Measurements from ENCODE around the gene PPP1R12B. TPM values are rescaled to one million over a fixed set of nuclear protein-coding genes. Genes with fewer than 3 reads are reported as not detected.
"Not testable (repeated sequence)": the region's sequence is repeated elsewhere in the genome, so short reads cannot be mapped to it uniquely, and the experiment has no call there.

The PPP1R12B gene
- total and polyA plus RNA-seq, 2 donors (not counting 3 experiments of a cell fraction or from before 2014, with no cell fraction given) = 8.4 to 11.5 TPM

DNA sequence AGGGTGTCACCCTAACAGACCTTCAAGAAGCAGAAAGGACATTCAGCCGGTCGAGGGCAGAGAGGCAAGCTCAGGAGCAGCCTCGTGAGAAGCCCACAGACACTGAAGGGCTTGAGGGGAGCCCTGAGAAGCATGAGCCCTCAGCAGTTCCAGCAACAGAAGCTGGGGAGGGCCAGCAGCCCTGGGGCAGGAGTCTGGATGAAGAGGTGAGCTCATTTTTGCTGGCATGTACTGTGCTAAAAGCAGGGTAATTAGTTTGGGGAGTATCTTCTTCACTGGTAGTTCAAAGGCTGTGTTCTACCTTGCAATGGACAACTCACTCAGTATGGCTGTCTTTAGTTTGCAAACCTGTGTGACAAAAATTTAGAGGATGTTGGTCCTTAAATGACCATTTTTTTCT is 144.6 kb downstream of the PPP1R12B start:
- H3K4me3 ChIP-seq (replicated peaks in 1 of 3; ENCODE audit: insufficient read depth in 1 of 3, low read depth in 1 of 3, low read length in 3 of 3); dilution Hi-C loops (cut with MboI; ENCODE audit: extremely low pct_ligation_motif_present, low sequenced_read_pairs); H3K36me3 ChIP-seq (ENCODE audit: control insufficient read depth in 2 of 2, extremely low read depth in 1 of 2, insufficient read depth in 2 of 2, low read length in 2 of 2); FAIRE-seq; H3K27me3 ChIP-seq (ENCODE audit: control insufficient read depth in 2 of 2, insufficient read depth in 2 of 2, low read length in 2 of 2); H3K4me2 ChIP-seq (ENCODE audit: insufficient read depth, low read length); H3K9me3 ChIP-seq (replicated peaks; ENCODE audit: control insufficient read depth, insufficient read depth, low read length); H3K9ac ChIP-seq (replicated peaks; ENCODE audit: extremely low read depth, insufficient read depth, low read length); H3K79me2 ChIP-seq (ENCODE audit: control insufficient read depth, insufficient read depth, low read length); H3K4me1 ChIP-seq (ENCODE audit: control insufficient read depth, extremely low read depth, insufficient read depth, low read length); POLR2A ChIA-PET; H3K27ac ChIP-seq (ENCODE audit: insufficient read depth, low read depth, low read length); H4K20me1 ChIP-seq (replicated peaks; ENCODE audit: control insufficient read depth, extremely low read depth, insufficient read depth, low read length); H2AFZ ChIP-seq (ENCODE audit: low read depth, low read length); DNase-seq (ENCODE audit: low read depth, low spot score); BruUV-seq (replicated peaks); H3K9me1 ChIP-seq (replicated peaks; ENCODE audit: control insufficient read depth, extremely low read depth, insufficient read depth, low read length); intact Hi-C loops (cut with micrococcal nuclease): not testable (repeated sequence)
- CTCF ChIA-PET = interaction anchor here (2.0 kb wide), 1 partner anchor 107 kb away, joined by 6 read pairs; no protein-coding TSS in a partner anchor

DNA sequence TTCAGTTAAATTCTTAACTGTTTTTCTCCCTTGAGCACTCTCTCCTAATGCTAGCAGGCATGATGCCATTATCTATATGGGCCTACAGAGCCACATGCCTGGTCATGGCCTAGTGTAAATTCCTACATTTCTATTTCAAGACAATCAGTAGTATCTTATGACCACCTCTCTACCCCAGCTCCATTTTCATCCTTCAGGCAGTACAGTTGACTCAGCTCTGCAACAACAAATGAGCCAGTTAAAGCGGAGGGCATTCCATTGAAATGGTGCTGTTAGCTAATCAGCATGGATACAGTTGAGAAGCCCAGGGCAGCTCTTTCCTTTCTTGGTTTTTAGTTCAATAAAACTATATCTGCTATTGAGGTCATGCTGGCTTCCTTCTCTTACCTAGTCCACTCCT is 150.0 kb downstream of the PPP1R12B start:
- CTCF ChIA-PET = interaction anchor here (0.6 to 1.1 kb wide), 2 partner anchors 16 to 102 kb away, joined by 3 to 4 read pairs; no protein-coding TSS in a partner anchor
- dilution Hi-C loops (cut with MboI; ENCODE audit: extremely low pct_ligation_motif_present, low sequenced_read_pairs) = no loop called here

DNA sequence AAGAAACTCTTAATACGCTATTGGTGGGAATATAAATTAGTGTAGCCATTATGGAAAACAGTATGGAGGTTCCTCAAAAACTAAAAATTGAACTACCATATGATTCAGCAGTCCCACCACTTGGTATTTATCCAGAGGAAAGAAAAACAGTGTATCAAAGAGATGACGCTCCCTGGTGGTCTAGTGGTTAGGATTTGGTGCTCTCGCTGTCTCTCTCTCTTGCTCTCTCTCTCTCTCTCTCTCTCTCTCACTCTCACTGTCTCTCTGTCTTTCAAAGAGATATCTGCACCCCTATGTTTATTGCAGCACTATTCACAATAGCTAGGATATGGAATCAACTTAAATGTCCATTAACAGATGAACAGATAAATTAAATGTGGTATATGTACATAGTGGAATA is 151.5 kb downstream of the PPP1R12B start:
- POLR2A ChIA-PET; dilution Hi-C loops (cut with MboI; ENCODE audit: extremely low pct_ligation_motif_present, low sequenced_read_pairs); DNase-seq (ENCODE audit: low read depth, low spot score); FAIRE-seq; H3K4me3 ChIP-seq (replicated peaks in 1 of 3; ENCODE audit: insufficient read depth in 1 of 3, low read depth in 1 of 3, low read length in 3 of 3); H3K4me1 ChIP-seq (ENCODE audit: control insufficient read depth, extremely low read depth, insufficient read depth, low read length); H3K9me3 ChIP-seq (replicated peaks; ENCODE audit: control insufficient read depth, insufficient read depth, low read length); BruUV-seq (replicated peaks); H3K27ac ChIP-seq (ENCODE audit: insufficient read depth, low read depth, low read length); H3K9me1 ChIP-seq (replicated peaks; ENCODE audit: control insufficient read depth, extremely low read depth, insufficient read depth, low read length); H3K9ac ChIP-seq (replicated peaks; ENCODE audit: extremely low read depth, insufficient read depth, low read length); H3K36me3 ChIP-seq (ENCODE audit: control insufficient read depth in 2 of 2, extremely low read depth in 1 of 2, insufficient read depth in 2 of 2, low read length in 2 of 2); H2AFZ ChIP-seq (ENCODE audit: low read depth, low read length); H3K27me3 ChIP-seq (ENCODE audit: control insufficient read depth in 2 of 2, insufficient read depth in 2 of 2, low read length in 2 of 2); H3K4me2 ChIP-seq (ENCODE audit: insufficient read depth, low read length); H4K20me1 ChIP-seq (replicated peaks; ENCODE audit: control insufficient read depth, extremely low read depth, insufficient read depth, low read length); H3K79me2 ChIP-seq (ENCODE audit: control insufficient read depth, insufficient read depth, low read length); intact Hi-C loops (cut with micrococcal nuclease): not testable (repeated sequence)
- CTCF ChIA-PET = interaction anchor here (1.1 to 1.4 kb wide), 3 partner anchors 36 to 100 kb away, joined by 3 to 6 read pairs (median 4); no protein-coding TSS in a partner anchor

More for the DNA sequence above, 150.0 kb downstream of the PPP1R12B start:
- BruUV-seq (replicated peaks) = no TSS peak
- Histone ChIP-seq H4K20me1 (replicated peaks; ENCODE audit: control insufficient read depth, extremely low read depth, insufficient read depth, low read length) (no peaks in the 10 kb centered on the region), H3K4me2 (ENCODE audit: insufficient read depth, low read length) (no peak overlapping the region), H3K36me3 (ENCODE audit: control insufficient read depth in 2 of 2, extremely low read depth in 1 of 2, insufficient read depth in 2 of 2, low read length in 2 of 2) (no peaks in the 10 kb centered on the region), H3K27me3 (ENCODE audit: control insufficient read depth in 2 of 2, insufficient read depth in 2 of 2, low read length in 2 of 2) (no peaks in the 10 kb centered on the region), H3K9ac (replicated peaks; ENCODE audit: extremely low read depth, insufficient read depth, low read length) (no peak overlapping the region), H3K27ac (ENCODE audit: insufficient read depth, low read depth, low read length) (no peak overlapping the region), H3K9me1 (replicated peaks; ENCODE audit: control insufficient read depth, extremely low read depth, insufficient read depth, low read length) (no peaks in the 10 kb centered on the region), H3K4me1 (ENCODE audit: control insufficient read depth, extremely low read depth, insufficient read depth, low read length) (no peaks in the 10 kb centered on the region), H3K9me3 (replicated peaks; ENCODE audit: control insufficient read depth, insufficient read depth, low read length) (no peaks in the 10 kb centered on the region), H3K4me3 (replicated peaks in 1 of 3; ENCODE audit: insufficient read depth in 1 of 3, low read depth in 1 of 3, low read length in 3 of 3) (no peak overlapping the region), H2AFZ (ENCODE audit: low read depth, low read length) (no peak overlapping the region), H3K79me2 (ENCODE audit: control insufficient read depth, insufficient read depth, low read length) (no peaks in the 10 kb centered on the region)
- TF ChIP-seq POLR2AphosphoS5 (IDR thresholded peaks at IDR 0.05; ENCODE audit: insufficient read depth, low read depth, low read length) = no peak
- TF ChIP-seq, protein P1, sequence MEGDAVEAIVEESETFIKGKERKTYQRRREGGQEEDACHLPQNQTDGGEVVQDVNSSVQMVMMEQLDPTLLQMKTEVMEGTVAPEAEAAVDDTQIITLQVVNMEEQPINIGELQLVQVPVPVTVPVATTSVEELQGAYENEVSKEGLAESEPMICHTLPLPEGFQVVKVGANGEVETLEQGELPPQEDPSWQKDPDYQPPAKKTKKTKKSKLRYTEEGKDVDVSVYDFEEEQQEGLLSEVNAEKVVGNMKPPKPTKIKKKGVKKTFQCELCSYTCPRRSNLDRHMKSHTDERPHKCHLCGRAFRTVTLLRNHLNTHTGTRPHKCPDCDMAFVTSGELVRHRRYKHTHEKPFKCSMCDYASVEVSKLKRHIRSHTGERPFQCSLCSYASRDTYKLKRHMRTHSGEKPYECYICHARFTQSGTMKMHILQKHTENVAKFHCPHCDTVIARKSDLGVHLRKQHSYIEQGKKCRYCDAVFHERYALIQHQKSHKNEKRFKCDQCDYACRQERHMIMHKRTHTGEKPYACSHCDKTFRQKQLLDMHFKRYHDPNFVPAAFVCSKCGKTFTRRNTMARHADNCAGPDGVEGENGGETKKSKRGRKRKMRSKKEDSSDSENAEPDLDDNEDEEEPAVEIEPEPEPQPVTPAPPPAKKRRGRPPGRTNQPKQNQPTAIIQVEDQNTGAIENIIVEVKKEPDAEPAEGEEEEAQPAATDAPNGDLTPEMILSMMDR (IDR thresholded peaks at IDR 0.05; ENCODE audit: extremely low read depth in 1 of 2, insufficient read depth in 1 of 2, low read depth in 1 of 2, low read length in 2 of 2) = no peak
- no peak for TF ChIP-seq GATA2 (IDR thresholded peaks at IDR 0.05; ENCODE audit: insufficient read depth, insufficient read length, low read depth, low read length)
- POLR2A ChIA-PET = no interaction called here
- FAIRE-seq (no peak), DNase-seq (ENCODE audit: low read depth, low spot score) (no peak)
- intact Hi-C loops (cut with micrococcal nuclease) = no loop called here
